HepG2 (cell line): ENCODE measurements around the gene FGGY. TPM values are rescaled to one million over a fixed set of nuclear protein-coding genes. Genes with fewer than 3 reads are reported as not detected.

Experiments
- ATAC-seq: fragments of 200-7000 bp; cut with Tn5 transposase; 3 replicates; pipeline ENCODE4 v1.9.1; 2020; ENCODE audit warnings: mild to moderate bottlenecking, moderate library complexity
- BruUV-seq: library from RNA; stranded (reverse); fragments of 400-500 nt; replicated peaks from 2 replicates; lab custom pipeline; 2021; lab: Mats Ljungman, UMichigan
- CTCF ChIA-PET: fragments of 300-600 bp; formaldehyde crosslinking; extraction: SDS; loops from one replicate; lab custom pipeline; 2021; ENCODE audit warnings: low total read pairs, inconsistent platforms, low intra/inter-chr PET ratio; lab: Yijun Ruan, JAX
- POLR2A ChIA-PET: fragments of 350-600 bp; sonication (Branson Sonifier 250); formaldehyde crosslinking; loops from one replicate; lab custom pipeline; 2020; ENCODE audit warnings: antibody characterized with exemption, inconsistent platforms; lab: Yijun Ruan, JAX
- DNase-seq: peaks from one replicate; pipeline ENCODE4 v3.0.0-alpha.2; 2015; ENCODE audit warnings: low spot score
- FAIRE-seq: peaks from 3 replicates; lab custom pipeline; 2011; peaks lifted over from hg19 to GRCh38; lab: Jason Lieb, UNC
- H2AFZ ChIP-seq: one replicate; pipeline ENCODE4 v1.6.1; 2011; ENCODE audit warnings: low read length, inconsistent platforms
- H3K27ac ChIP-seq: fragments of 300-600 bp; 3 replicates; pipeline ENCODE4 v1.8.0; 2011; ENCODE audit warnings: mixed run types, mild to moderate bottlenecking, mixed read lengths, low read length, inconsistent platforms; ENCODE audit not compliant: insufficient read depth; ENCODE audit errors: extremely low read length
- H3K27me3 ChIP-seq, 2 experiments: fragments of 200-600 bp in 1 of 2; 2 replicates in 1 of 2; 3 replicates in 1 of 2; pipeline versions ENCODE4 v1.6.0 to v1.8.0; 2011; ENCODE audit warnings: low read length in 2 of 2, mild to moderate bottlenecking in 2 of 2, moderate library complexity in 2 of 2, inconsistent platforms in 1 of 2; ENCODE audit not compliant: insufficient read depth in 2 of 2, control insufficient read depth in 1 of 2
- H3K36me3 ChIP-seq, 2 experiments: fragments of 200-600 bp in 1 of 2; replicated peaks in 1 of 2; 2 replicates in 1 of 2; 3 replicates in 1 of 2; pipeline versions ENCODE4 v1.5.1 to v1.8.0; 2011; ENCODE audit warnings: low read length in 2 of 2, inconsistent platforms in 1 of 2; ENCODE audit not compliant: insufficient read depth in 2 of 2, control insufficient read depth in 1 of 2
- H3K4me1 ChIP-seq: 2 replicates; pipeline ENCODE4 v1.5.1; 2012; ENCODE audit warnings: low read length, inconsistent platforms; ENCODE audit not compliant: insufficient read depth
- H3K4me2 ChIP-seq: 2 replicates; pipeline ENCODE4 v1.6.0; 2011; ENCODE audit warnings: low read depth, low read length, inconsistent platforms
- H3K4me3 ChIP-seq, 3 experiments: fragments of 200-600 bp in 1 of 3; sonication (generic), shearing (Covaris generic) in 1 of 3; replicated peaks in 1 of 3; 2 replicates each; pipeline ENCODE4 v1.5.1; 2011 to 2016; ENCODE audit warnings: low read length in 3 of 3, inconsistent platforms in 2 of 3, low read depth in 2 of 3, mild to moderate bottlenecking in 2 of 3, control low read depth in 1 of 3, mixed read lengths in 1 of 3; ENCODE audit not compliant: insufficient read depth in 1 of 3
- H3K79me2 ChIP-seq: one replicate; pipeline ENCODE4 v1.6.1; 2011; ENCODE audit warnings: low read length, inconsistent platforms; ENCODE audit not compliant: insufficient read depth
- H3K9ac ChIP-seq: 2 replicates; pipeline ENCODE4 v1.6.0; 2011; ENCODE audit warnings: mild to moderate bottlenecking, low read depth, low read length, inconsistent platforms; ENCODE audit not compliant: insufficient read depth
- H3K9me3 ChIP-seq: 2 replicates; pipeline ENCODE4 v1.5.1; 2012; ENCODE audit warnings: mild to moderate bottlenecking, low read length
- H4K20me1 ChIP-seq: 2 replicates; pipeline ENCODE4 v1.6.0; 2011; ENCODE audit warnings: inconsistent platforms, mild to moderate bottlenecking, low read length, moderate library complexity; ENCODE audit not compliant: insufficient read depth
- AGO1 ChIP-seq: fragments of 200-400 bp; formaldehyde crosslinking; IDR thresholded peaks from 2 replicates; pipeline ENCODE4 v1.6.1; 2017; ENCODE audit warnings: mild to moderate bottlenecking, low read depth, low read length, moderate library complexity; ENCODE audit not compliant: poor library complexity, severe bottlenecking
- NR2C2 ChIP-seq: sonication (generic); formaldehyde crosslinking; IDR thresholded peaks from 2 replicates; pipeline ENCODE4 v1.4.0; 2020; ENCODE audit warnings: missing genetic modification reagents, mild to moderate bottlenecking, moderate library complexity, borderline replicate concordance
- WGBS: methylation state at CpG from one replicate; pipeline ENCODE4 v1.1.6; 2017; ENCODE audit warnings: low lambda C conversion rate; 5-methylcytosine and 5-hydroxymethylcytosine counted together
- in situ Hi-C: cut with HindIII; loops from 2 replicates; pipeline ENCODE4 v1.10.0; 2017; ENCODE audit warnings: low pct_unique_long_range_greater_than_20kb; ENCODE audit not compliant: extremely low pct_ligation_motif_present
- intact Hi-C: fragments of 100-400 bp; cut with micrococcal nuclease; formaldehyde crosslinking; loops from one replicate; pipeline ENCODE4 v1.10.0; 2022; ENCODE audit not compliant: unreplicated experiment
- polyA plus RNA-seq, 8 experiments: library from polyadenylated mRNA; depleted of rRNA in 3 of 8; stranded (reverse) in 7 of 8; unstranded in 1 of 8; fragments of >200 nt; fragmentation: Illumina TruSeq in 4 of 8; extraction: Trizol in 4 of 8; gene quantifications; 2 replicates each; pipeline versions ENCODE4 v1.2.1 to v1.2.3, GENCODE V29; 2011 to 2016; ENCODE audit warnings: low read depth in 4 of 8, missing spikeins in 1 of 8, mixed read lengths in 1 of 8; ENCODE audit not compliant: insufficient read depth in 1 of 8
- total RNA-seq, 5 experiments: library from RNA; depleted of rRNA; stranded (reverse); fragments of >200 nt; fragmentation: Illumina TruSeq; extraction: Trizol; gene quantifications; 2 replicates each; pipeline ENCODE4 v1.2.3, GENCODE V29; 2016; ENCODE audit warnings: low read depth in 1 of 5
- TF ChIP-seq, protein P1 (sequence below): sonication (generic); formaldehyde crosslinking; IDR thresholded peaks from 2 replicates; pipeline ENCODE4 v1.5.0; 2020; ENCODE audit warnings: missing genetic modification reagents, mild to moderate bottlenecking, borderline replicate concordance

Gene FGGY
- total and polyA plus RNA-seq, 2 of the 13 experiments (the other 11 are each of a cell fraction or from before 2014, with no cell fraction given), result 15.7 to 27.5 TPM

DNA sequence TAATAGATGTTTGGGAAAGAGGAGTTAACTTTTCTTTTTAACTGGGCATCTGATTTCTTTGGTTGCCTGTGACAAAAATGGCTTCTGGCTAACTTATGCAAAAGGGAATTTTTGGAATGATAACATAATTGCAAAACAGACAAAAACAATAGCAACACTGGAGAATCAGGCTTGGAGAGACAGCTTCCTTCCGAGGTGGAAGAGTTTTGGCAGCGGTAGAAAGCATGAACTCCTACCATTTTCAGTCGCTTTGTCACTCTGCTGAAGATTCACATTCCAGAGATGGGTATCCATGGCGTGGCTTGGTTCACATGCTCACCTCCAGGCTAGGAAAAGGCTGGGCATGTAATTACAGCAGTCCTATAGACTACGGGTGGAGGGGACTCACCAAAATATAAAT lies 17.2 kb upstream of the FGGY start:
- Histone ChIP-seq H3K4me2 (no peak overlapping the region), H3K27me3 (peaks cover 0 to 13% of the 10 kb centered on the region in 2 experiments; a peak in 1 of 5 replicates), H3K36me3 (no peaks in the 10 kb centered on the region), H3K9ac (no peak overlapping the region), H2AFZ (no peak overlapping the region), H3K79me2 (no peaks in the 10 kb centered on the region), H3K4me1 (no peaks in the 10 kb centered on the region), H3K4me3 (no peak overlapping the region), H3K9me3 (no peaks in the 10 kb centered on the region)
- DNase-seq, result no peak
- no TSS peak for BruUV-seq
- in situ Hi-C loops, result no loop called here
- ChIA-PET CTCF (no interaction called here), POLR2A (no interaction called here)
- ATAC-seq, result no peak
- no peak for FAIRE-seq
- intact Hi-C loops, result no loop called here
- WGBS, result 38% methylated on average over 5 of the region's 5 CpGs
- TF ChIP-seq, protein P1, sequence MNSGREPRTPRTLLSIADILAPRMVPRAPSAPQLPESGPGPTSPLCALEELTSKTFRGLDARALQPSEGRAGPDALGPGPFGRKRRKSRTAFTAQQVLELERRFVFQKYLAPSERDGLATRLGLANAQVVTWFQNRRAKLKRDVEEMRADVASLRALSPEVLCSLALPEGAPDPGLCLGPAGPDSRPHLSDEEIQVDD (CRISPR knock-in tag), result no peak
- TF ChIP-seq, all 625 proteins: peak for 0
- Histone ChIP-seq H3K27ac (no peak overlapping the region), H4K20me1 (no peaks in the 10 kb centered on the region)

- TF ChIP-seq NR2C2 (CRISPR knock-in tag) (no peak), AGO1 (no peak)
- no peak overlapping the region for H3K9ac ChIP-seq
- H3K27me3 ChIP-seq, result peaks cover 0 to 5% of the 10 kb centered on the region in 2 experiments; a peak in 1 of 5 replicates
- in situ Hi-C loops, result no loop called here
- no peak for FAIRE-seq
- no TSS peak for BruUV-seq
- H4K20me1 ChIP-seq, result no peaks in the 10 kb centered on the region
- intact Hi-C loops, result no loop called here
- ChIA-PET POLR2A (no interaction called here), CTCF (no interaction called here)
- H3K4me2 ChIP-seq, result no peak overlapping the region
- DNase-seq, result no peak
- no peak for ATAC-seq
- H3K4me1 ChIP-seq, result no peaks in the 10 kb centered on the region
- WGBS, result 76% methylated on average over 1 of the region's 1 CpG
- no peak overlapping the region for H3K4me3 ChIP-seq
- no peaks in the 10 kb centered on the region for H3K79me2 ChIP-seq
- H3K36me3 ChIP-seq, result no peaks in the 10 kb centered on the region
- H3K27ac ChIP-seq, result no peak overlapping the region
- no peaks in the 10 kb centered on the region for H3K9me3 ChIP-seq
- H2AFZ ChIP-seq, result no peak overlapping the region
Measured at GRCh38 chr1:59282951-59283350, 13.9 kb upstream of the FGGY start.
